Measurements from ENCODE around the gene CCSER1. TPM values are rescaled to one million over a fixed set of nuclear protein-coding genes. Genes with fewer than 3 reads are reported as not detected.

CCSER1 gene
- total RNA-seq, 1 donor from 2014 or later = 9.0 TPM

- intact Hi-C loops (cut with DNase I) = no loop called here
- ATAC-seq = no peak
These were observed 2.9 kb upstream of the CCSER1 start for GRCh38 chr4:90124276-90124675.

GRCh38 chr4:90126805-90127204, 389 bp upstream of the CCSER1 start:
- intact Hi-C loops (cut with DNase I) = no loop called here
- ATAC-seq (no peak), DNase-seq (ENCODE audit: low spot score) (no peak)

More at GRCh38 chr4:90124276-90124675, 2.9 kb upstream of the CCSER1 start:
- DNase-seq (ENCODE audit: low spot score) = no peak

- intact Hi-C loops (cut with DNase I) = no loop called here
- ATAC-seq (no peak), DNase-seq (ENCODE audit: low spot score) (no peak)
These were observed 632 bp downstream of the CCSER1 start for GRCh38 chr4:90127706-90128345.

- intact Hi-C loops (cut with DNase I) = no loop called here
- ATAC-seq (no peak), DNase-seq (ENCODE audit: low spot score) (no peak)
These were observed 1.8 kb downstream of the CCSER1 start for GRCh38 chr4:90128961-90129495.

- no peak for ATAC-seq
- DNase-seq (ENCODE audit: low spot score) = no peak
- intact Hi-C loops (cut with DNase I) = no loop called here
These were observed 2.9 kb downstream of the CCSER1 start for GRCh38 chr4:90130076-90130475.

GRCh38 chr4:90137555-90137954, 10.4 kb downstream of the CCSER1 start:
- no peak for ATAC-seq
- intact Hi-C loops (cut with DNase I) = no loop called here
- DNase-seq (ENCODE audit: low spot score) = no peak

GRCh38 chr4:90142081-90142480, 14.9 kb downstream of the CCSER1 start:
- no peak for DNase-seq (ENCODE audit: low spot score)
- no peak for ATAC-seq
- intact Hi-C loops (cut with DNase I) = no loop called here

- intact Hi-C loops (cut with DNase I) = no loop called here
- DNase-seq (ENCODE audit: low spot score) = no peak
- ATAC-seq = no peak
These were observed 18.1 kb downstream of the CCSER1 start for GRCh38 chr4:90145319-90145718.

- intact Hi-C loops (cut with DNase I) = no loop called here
- ATAC-seq (no peak), DNase-seq (ENCODE audit: low spot score) (no peak)
These were observed 19.1 kb downstream of the CCSER1 start for GRCh38 chr4:90146306-90146705.

GRCh38 chr4:90148574-90149148, 21.5 kb downstream of the CCSER1 start:
- intact Hi-C loops (cut with DNase I) = no loop called here
- no peak for ATAC-seq

GRCh38 chr4:90152024-90152423, 24.8 kb downstream of the CCSER1 start:
- no peak for ATAC-seq
- intact Hi-C loops (cut with DNase I) = no loop called here
- no peak for DNase-seq (ENCODE audit: low spot score)

More at GRCh38 chr4:90148574-90149148, 21.5 kb downstream of the CCSER1 start:
- no peak for DNase-seq (ENCODE audit: low spot score)

GRCh38 chr4:90159193-90159592, 32.0 kb downstream of the CCSER1 start:
- intact Hi-C loops (cut with DNase I) = no loop called here
- ATAC-seq = no peak
- DNase-seq (ENCODE audit: low spot score) = no peak

GRCh38 chr4:90160044-90160443, 32.9 kb downstream of the CCSER1 start:
- intact Hi-C loops (cut with DNase I) = no loop called here
- ATAC-seq = no peak
- no peak for DNase-seq (ENCODE audit: low spot score)

GRCh38 chr4:90162566-90162965, 35.4 kb downstream of the CCSER1 start:
- ATAC-seq (no peak), DNase-seq (ENCODE audit: low spot score) (no peak)
- intact Hi-C loops (cut with DNase I) = no loop called here

- intact Hi-C loops (cut with DNase I) = no loop called here
- DNase-seq (ENCODE audit: low spot score) (no peak), ATAC-seq (no peak)
These were observed 36.7 kb downstream of the CCSER1 start for GRCh38 chr4:90163872-90164271.

- intact Hi-C loops (cut with DNase I) = no loop called here
- ATAC-seq = no peak
- DNase-seq (ENCODE audit: low spot score) = no peak
These were observed 38.7 kb downstream of the CCSER1 start for GRCh38 chr4:90165883-90166282.

GRCh38 chr4:90171491-90171890, 44.3 kb downstream of the CCSER1 start:
- intact Hi-C loops (cut with DNase I) = no loop called here
- DNase-seq (ENCODE audit: low spot score) (no peak), ATAC-seq (no peak)

- no peak for ATAC-seq
- intact Hi-C loops (cut with DNase I) = no loop called here
These were observed 47.4 kb downstream of the CCSER1 start for GRCh38 chr4:90174621-90175023.

GRCh38 chr4:90181644-90182043, 54.5 kb downstream of the CCSER1 start:
- ATAC-seq (no peak), DNase-seq (ENCODE audit: low spot score) (no peak)
- intact Hi-C loops (cut with DNase I) = no loop called here

More at GRCh38 chr4:90174621-90175023, 47.4 kb downstream of the CCSER1 start:
- DNase-seq (ENCODE audit: low spot score) = no peak

GRCh38 chr4:90183254-90183653, 56.1 kb downstream of the CCSER1 start:
- ATAC-seq (no peak), DNase-seq (ENCODE audit: low spot score) (no peak)
- intact Hi-C loops (cut with DNase I) = no loop called here

GRCh38 chr4:90184560-90184959, 57.4 kb downstream of the CCSER1 start:
- no peak for DNase-seq (ENCODE audit: low spot score)
- intact Hi-C loops (cut with DNase I) = no loop called here
- no peak for ATAC-seq
